HG03097 (cell line): ENCODE results near the gene NMBR.
"Not testable (repeated sequence)": the region's sequence is repeated elsewhere in the genome, so short reads cannot be mapped to it uniquely, and the experiment has no call there.

Source experiments
- ATAC-seq: cut with Tn5 transposase; IDR thresholded peaks from one replicate; pipeline ENCODE4 v1.9.1; 2021; ENCODE audit not compliant: unreplicated experiment, low FRiP score

NMBR gene

DNA sequence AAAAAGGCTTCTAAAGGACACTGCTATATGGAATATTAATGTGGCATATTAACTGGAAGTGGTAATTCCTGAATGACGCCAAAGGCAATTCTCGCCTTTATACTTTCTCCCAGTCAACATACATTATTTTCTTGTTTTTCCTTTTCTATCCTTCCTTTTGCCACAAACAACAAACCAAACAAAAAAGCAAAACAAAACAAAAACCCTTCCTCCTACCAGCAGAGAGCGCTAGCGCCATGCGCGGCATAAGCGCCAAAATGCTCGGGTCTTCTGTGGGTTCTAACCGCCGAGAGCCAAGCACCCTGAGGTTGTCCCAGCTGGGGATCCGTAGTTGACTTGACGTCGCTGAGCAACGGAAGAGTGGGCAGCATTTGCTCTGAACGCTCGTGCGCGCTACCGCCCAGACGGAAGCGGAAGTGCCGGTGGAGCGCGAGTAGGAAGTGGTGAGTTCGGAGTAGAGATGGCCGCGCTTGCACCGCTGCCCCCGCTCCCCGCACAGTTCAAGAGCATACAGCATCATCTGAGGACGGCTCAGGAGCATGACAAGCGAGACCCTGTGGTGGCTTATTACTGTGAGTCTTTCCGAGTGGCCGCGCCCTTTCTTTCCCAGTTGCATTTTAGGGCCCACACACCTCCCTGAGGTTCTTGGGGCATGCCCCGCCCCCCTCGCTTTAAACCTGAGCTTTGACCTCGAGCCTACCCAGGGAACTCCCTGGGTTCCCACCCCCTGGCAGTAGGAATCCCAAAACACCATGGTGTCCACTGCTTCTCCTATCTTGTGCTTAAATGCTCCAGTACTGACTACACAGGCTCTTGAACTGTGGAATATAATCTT is at the start of gene NMBR, which contains the start of gene VTA1:
TSS of gene NMBR (minus strand) at position 295 of the 835 bp plus-strand sequence. CDS start 58,464 bp downstream, outside the sequence.
TSS of gene VTA1 (plus strand) at position 436 of the 835 bp plus-strand sequence. CDS start at position 461, 25 bp downstream.
- ATAC-seq = peak; percentile 98

DNA sequence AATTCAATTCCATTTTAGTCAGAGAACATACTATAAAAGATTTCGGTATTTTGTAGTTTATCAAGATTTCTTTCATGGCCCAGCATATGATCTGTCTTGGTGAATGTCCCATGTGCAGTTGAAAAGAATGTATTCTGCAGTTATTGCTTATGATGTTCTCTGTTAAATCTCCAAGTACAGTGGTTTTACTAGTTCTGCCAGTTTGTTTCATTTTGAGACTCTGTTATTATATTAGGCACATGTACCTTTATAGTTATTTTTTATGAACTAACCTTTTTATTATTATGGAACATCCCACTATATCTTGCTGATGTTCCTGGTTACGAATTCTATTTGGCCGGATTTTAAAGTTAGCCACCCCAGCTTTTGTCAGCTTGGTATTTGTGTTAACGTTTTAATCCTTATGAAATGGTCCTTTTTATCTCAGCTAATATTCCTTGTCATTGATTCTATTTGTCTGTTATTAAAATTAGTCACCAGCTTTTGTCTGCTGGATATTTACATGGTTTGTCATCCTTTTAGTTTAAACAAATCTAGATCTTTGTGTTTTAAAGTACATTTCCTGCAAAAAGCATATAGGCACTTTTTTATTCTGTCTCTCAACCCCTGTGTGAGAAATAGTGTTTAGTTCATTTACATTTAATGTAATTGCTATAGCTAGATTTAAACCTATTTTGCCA is 49.1 kb upstream of the NMBR start:
- no peak for ATAC-seq

DNA sequence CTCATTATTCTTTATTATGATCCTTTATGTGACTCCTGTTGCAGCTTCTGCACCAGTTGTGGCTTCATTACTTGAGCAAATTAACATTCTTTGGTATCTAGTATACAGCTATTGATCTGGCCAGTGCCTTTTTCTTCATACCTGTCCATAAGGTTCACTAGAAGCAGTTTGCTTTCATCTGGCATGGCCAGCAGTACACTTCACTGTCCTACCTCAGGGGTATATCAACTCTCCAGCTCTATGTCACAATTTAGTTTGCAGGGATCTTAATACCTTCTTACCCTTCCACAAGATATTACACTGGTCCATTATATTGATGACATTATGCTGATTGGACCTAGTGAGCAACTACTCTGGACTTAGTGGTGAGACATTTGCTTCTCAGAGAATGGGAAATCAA is 46.7 kb upstream of the NMBR start:
- ATAC-seq = no peak

DNA sequence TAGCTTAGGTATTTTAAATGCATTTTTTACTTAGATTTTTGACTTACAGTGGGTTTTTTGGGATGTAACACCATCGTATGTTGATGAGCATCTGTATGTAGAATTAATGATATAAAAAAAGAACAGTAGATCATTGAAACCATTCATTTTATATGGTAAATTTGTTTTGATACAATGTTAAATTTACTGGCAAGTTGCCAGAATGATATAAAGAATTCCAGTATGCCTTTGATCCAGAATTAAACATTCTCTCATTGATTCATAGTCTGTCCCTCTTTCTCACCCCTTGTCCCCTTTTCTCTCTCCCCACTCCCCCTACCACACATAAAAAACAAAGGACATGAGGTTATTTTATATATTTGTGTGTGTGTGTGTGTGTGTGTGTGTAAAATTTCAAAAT is 45.4 kb upstream of the NMBR start:
- ATAC-seq = no peak

DNA sequence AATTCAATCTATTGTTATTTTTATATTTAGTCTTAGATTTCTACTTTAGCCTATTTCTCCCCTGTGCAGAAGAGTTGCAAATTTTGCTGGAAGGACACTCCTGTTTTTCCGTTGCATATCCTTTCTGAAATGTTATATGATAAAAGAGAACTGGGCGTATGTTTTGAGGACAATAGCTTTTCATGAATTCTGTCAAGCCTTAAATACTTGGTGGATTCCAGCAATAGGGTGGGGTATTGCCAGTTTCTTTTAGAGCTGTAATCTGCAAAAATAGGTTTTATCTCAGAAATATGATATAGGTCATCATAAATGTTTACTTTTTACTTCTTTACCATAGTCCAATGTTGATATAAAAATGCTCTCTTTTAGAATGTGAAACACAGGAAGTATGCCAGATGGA is 42.1 kb upstream of the NMBR start:
- ATAC-seq = no peak

DNA sequence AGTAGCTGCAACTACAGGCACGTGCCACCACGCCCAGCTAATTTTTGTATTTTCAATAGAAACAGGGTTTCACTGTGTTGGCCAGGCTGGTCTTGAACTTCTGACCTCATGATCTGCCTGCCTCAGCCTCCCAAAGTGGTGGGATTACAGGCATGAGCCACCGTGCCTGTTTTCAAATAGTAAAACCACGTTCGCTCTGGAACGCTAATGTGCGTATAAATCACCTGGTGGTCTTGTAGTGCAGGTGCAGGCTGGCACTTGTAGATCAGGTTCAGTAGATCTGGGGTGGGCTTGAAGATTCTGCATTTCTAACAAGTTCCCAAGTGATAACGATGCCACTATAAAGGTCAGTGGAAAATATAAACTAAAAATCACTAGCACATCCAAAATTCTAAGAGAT is 41.4 kb upstream of the NMBR start:
- not testable (repeated sequence) for ATAC-seq

DNA sequence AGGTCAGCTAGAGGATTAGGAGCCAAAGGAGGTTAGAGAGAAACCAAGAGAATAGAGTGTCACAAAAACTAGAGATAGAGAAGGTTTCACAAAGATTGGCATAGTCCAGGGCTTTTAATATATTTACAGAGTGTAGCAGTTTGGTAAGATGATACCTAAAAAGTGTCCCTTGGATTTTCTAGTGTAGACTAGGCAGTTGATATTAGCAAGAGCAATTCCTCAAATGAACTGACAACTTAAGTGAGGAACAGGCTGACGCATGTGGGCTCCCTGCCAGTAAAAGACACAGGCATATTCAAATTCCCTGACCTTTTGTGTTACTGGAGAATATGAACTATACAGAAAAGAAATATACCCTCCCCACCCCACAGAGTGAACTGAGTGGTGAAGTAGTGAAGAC is 40.3 kb upstream of the NMBR start:
- no peak for ATAC-seq

DNA sequence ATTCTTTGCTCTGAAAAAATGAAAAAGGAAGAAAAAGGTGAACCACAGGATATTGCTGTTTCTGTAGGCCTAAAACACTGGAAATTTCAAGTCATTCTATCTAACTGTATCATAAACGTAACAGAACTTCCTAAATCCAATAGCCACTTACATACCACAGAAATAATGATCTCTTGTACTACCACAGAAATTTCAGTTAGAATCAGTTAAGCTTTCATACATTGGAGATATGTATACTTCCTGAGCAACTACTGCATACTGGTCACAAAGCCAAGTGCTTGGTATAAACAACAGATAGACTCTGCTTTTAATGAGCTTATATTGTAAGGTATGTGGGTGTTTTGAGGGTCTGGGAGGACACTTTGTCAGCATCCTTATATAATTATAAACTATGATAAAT is 38.7 kb upstream of the NMBR start:
- no peak for ATAC-seq

DNA sequence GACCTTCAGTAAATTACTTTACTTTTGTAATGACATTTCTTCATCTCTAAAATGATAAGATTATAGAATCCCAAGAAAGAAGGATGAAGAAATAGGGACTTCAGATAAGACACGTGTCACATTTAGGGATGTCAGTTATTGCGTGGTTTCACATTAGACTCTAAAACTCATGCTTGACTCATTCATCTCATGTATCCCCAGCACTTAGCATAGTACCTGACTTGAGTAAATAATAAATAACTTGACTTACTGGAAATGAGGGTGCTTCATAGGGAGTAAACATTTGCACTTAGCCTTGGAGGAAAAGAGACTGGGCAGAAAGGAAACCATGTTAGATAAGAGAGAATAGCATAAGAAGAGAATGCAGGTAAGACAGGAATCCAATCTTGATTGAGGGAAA is 37.4 kb upstream of the NMBR start:
- ATAC-seq = no peak

DNA sequence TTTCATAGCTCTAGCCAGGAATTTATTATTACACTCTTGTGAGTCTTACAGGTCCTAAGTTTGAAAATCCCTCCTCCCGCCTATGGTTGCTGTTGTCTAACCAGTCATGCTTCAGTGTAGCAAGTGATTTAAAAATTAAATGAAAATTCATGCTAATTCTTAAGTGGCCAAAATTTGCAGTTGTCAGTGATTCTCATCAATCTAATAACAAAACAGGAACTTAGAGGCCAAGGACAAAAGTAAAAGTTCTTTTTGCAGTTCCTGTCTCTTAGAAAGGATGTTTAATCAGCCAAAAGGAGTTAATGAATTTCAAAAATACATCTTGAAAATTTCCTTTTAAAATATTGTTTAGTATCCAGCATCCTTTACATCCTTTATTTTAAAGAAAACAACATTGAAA is 36.4 kb upstream of the NMBR start:
- no peak for ATAC-seq

DNA sequence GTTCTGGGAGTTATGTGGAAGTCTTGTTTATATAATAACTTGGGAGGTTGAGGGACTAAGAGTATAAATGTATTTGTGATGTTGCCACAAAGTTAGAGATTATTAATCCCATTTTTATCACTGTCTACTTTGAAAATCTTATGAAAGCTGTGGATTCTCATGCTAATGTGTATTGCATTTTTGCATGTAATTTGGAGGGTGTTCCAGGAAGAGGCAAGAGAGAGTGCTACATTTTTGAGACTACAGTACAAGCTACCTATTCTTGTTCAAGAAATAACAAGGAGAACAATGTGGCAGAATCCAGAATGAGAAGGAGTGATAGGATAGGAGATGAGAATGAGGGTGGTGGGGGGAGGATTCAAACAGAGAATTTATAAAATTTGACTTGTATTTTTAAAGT is 35.1 kb upstream of the NMBR start:
- no peak for ATAC-seq

DNA sequence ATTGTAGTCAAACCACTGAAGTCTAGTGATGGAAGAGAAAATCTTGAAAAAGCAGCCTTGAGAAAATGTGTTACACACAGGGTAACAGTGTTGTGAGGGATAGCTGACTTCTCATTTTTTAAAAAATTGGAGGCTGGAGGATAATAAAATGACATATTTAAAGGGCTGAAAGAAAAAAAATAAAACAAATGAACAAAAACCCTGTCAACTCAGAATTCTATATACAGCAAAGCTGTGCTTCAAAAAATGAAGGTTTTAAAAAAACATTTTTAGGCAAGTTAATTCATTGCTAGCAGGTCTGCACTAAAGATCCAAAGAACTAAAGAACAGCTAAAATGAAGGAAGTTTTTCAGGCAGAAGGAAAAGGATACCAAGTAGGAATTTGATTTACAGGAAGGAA is 31.2 kb upstream of the NMBR start:
- no peak for ATAC-seq

DNA sequence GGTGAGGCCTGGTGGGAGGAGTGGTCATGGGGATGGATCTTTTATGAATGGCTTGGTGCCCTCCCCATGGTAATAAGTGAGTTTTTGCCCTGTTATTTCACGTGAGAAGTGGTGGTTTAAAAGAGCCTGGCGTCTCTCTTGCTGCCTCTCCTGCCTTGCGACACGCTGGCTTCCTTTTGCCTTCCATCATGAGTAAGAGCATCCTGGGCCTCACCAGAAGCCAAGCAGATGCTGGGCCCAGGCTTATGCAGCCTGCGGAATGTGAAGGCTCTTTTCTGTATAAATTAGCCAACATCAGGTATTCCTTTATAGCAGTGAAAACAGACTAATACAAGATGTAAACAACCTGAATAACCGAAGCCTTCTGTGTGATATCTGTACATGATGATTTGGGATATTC is 27.8 kb upstream of the NMBR start:
- no peak for ATAC-seq

DNA sequence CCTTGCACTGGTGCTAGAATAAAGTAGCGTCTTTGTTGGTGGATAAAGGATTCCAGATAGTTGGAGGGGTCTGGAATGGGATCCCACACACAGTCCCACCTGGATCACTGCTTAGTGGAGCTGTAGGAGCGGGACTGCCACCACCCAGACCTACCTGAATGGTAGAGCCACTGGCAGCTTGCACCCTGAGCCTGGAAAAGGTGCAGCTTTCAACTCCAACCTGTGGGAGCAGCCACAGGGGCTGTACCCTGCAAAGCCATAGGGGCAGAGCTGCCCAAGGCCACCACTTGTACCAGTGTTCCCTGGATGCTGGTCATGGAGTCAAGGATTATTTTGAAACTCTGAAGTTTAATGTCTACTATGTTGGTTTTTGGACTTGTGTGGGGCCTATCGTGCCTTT is 27.1 kb upstream of the NMBR start:
- ATAC-seq = no peak

DNA sequence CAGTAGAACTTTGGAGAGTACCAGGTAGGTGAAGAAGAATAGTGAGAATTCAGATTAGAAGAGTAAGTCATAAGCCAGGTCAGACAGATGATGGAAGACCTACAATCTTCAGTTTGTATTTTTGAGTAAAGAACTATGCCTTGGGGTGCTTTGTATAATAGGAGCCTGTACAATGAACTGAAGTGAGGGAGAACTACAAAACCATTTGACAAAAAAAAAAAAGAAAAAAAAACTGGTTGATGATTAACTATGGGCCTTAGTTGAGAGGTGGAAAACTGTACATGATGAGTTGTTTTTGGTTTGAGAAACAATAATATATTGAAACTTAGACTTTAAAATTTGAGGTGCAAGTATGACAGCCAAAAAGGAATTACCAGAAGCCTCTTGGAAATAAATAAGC is 25.8 kb upstream of the NMBR start:
- no peak for ATAC-seq

DNA sequence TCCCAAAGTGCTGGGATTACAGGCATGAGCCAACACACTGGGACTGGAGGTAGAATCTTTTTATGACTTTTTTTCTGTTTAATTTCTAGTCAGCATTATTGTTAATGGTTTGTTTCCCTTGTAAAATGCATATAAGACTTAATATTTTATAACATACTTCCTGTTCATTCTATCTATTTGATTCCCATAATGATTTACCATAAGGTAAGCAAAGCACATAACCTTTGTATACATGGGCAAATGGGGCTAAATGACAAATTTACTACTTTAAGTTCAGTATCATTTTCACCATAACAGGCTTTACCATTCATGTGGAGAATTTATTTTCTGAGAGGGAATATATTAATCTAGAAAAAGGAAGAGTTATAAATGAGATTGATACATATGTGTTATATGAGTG is 24.4 kb upstream of the NMBR start:
- no peak for ATAC-seq

DNA sequence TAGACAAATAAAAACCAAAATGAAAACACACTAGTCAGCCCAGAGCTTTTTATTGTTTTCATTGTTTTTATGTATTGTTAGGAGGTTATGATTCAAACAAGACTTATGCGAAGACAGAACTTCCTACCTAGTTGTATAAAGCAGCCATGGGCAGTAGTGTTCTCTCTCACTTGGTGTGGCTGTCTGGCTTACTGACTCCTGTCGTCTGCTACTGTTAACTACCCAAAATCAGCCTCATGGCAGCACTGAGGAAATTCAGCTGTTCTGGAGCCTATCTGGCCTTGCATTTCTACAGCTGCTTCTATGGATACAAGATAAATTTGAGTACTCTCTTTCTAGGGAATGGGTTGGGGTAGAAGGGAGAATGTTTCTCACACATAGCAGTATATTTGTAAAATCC is 20.6 kb upstream of the NMBR start:
- ATAC-seq = no peak

DNA sequence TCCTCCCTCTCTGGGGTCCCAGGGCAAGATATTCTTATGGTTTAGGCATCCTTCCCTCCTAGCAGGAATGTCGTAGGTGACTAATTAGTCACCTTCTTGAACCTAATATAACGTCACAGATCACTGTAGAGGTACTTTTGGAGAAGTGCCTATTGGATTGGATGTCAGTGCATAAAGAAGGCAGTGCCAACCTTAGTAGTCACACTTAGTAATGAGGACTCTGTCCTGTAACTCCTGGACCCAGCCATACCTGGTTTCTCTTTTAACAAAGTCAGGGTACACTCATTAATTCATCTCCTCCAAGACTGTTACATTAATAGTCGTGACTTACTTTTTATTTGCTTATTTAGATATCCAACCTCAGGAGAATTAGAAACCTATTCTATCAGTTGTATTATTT is 20.1 kb upstream of the NMBR start:
- no peak for ATAC-seq

DNA sequence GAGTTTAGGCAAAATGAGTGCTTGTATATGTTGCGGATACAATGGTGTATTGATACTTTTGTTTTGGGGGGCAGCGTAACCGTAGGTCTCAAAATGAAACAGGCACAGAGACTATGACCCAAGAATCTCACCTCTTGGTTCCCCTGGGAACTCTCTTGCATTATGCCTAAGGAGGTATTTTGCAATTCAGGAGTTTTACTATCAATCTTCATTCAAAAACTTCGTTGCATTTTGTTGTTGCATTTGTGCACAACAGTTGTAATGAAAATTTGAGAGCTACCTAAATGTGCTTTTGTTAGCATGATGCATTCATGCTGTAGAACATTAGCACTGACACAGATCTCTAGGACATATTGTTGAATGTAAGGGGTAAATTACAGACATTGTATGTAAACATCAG is 18.3 kb upstream of the NMBR start:
- ATAC-seq = no peak

DNA sequence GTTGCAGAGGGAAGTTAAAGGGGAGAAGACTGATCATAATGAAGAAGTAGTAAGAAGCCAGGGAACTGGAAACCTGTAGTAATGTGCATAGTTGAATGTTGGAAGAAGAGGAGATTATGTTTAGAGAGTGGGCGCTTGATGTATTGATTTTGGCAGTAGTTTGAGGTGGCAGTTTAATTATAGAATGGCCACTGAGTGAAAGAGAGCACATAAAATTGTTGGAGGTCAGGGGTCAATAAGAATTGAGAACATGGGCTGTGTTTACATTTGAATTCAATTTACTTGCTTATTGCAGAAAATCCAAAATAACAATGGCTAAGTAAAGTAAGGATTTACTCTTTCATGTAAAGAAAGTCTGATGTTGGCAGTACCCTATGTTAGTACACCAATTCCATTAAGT is 15.9 kb upstream of the NMBR start:
- no peak for ATAC-seq

DNA sequence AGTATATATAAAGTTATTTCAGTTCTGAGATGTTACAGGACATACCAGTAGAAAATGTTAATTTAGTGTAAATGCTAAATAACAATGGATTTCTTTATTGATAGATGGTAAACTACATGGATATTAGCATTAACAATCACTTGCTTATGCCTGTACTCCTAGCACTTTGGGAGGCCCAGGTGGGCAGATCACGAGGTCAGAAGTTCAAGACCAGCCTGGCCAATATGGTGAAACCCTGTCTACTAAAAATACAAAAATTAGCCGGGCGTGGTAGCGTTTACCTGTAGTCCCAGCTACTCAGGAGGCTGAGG is 9.8 kb upstream of the NMBR start:
- ATAC-seq = not testable (repeated sequence)
